NCI-H146 (cell line): Measurements from ENCODE around the gene TRAPPC4.
A peak's percentile ranks its signal among the peaks of the same experiment; 100 is the strongest.
"Not testable (repeated sequence)": the region's sequence is repeated elsewhere in the genome, so short reads cannot be mapped to it uniquely, and the experiment has no call there.

ENCODE experiments used
- DNase-seq: peaks from one replicate; lab custom pipeline; 2025; lab: John Stamatoyannopoulos, UW

The TRAPPC4 gene

DNA sequence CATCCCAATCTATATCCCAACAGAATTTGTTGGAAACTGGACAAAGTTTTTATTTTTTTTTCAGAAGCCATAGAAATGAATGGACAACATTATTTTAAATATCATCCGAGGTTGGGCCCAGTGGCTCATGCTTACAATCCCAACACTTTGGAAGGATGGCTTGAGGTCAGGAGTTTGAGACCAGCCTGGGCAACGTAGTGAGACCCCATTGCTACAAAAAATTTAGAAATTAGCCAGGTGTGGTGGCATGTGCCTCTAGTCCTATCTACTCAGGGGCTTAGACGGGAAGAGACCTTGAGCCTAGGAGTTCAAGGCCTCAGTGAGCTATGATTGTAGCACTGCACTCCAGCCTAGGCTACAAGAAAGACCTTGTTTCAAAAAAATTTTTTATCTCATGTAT, 16.2 kb downstream of the TRAPPC4 start:
- DNase-seq, result no peak

DNA sequence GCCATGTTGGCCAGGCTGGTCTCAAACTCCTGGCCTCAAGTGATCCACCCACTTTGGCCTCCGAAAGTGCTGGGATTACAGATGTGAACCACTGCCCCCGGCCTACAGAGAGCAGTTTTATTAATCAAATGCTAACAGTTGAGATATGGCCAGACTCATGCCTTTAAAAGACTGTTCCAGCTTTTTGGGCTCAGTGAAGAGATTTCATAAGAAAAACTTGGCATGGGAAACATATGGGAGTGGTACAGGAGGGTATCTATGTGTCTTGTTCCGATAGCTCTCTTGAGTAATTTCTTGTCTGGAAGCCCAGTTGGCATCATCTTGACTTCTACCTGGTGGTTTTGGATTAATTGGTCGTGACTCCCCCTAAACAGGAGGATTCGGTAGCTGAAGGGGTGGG, 20.3 kb downstream of the TRAPPC4 start:
- no peak for DNase-seq

DNA sequence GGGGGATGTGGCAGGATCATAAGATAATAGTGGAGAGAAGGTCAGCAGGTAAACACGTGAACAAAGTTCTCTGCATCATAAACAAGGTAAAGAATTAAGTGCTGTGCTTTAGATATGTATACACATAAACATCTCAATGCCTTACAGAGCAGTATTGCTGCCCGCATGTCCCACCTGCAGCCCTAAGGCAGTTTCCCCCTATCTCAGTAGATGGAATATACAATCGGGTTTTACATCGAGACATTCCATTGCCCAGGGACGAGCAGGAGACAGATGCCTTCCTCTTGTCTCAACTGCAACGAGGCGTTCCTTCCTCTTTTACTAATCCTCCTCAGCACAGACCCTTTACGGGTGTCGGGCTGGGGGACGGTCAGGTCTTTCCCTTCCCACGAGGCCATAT, 20.9 kb downstream of the TRAPPC4 start:
- not testable (repeated sequence) for DNase-seq

DNA sequence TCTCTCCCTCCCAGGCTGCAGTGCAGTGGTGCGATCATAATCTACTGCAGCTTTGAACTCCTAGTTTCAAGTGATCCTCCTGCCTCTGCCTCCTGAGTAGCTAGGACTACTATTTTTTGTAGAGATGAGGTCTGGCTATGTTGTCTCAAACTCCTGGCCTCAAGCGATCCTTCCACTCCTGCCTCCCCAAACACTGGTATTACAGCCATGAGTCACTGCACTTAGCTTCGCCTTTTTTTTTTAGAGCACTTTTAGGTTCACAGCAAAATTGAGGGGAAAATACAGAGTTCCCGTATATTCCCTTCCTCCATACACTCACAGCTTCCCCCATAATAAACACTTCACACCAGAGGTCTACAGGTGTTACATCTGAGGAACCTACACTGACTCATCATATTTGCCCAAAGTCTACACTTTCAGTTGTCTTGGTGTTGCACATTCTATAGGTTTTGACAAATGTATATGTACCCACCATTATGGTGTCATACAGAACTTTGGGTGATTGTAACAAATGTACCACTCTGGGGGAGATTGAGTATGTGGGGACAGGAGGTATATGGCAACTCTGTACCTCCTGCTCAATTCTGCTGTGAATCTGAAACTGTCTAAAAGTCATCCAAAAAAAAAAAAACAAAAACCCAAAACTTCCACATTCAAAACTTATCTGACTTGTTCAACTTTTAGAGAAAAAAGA, 23.4 kb downstream of the TRAPPC4 start:
- no peak for DNase-seq

DNA sequence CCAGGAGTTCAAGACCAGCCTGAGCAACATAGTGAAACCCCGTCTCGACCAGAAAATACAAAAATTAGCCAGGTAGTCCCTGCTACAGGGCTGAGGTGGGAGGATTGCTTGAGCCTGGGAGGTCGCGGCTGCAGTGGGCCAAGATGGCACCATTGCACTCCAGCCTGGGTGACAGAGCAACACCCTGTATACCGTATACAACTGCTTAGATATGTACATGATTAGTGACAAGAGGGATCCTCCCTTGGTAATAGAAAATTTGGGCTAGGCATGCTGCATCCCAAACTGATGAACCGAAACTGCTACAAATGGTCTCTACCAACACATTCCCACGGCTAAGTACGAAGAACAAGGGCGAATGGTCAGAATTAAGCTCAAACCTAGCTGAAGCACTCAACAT, 24.4 kb downstream of the TRAPPC4 start:
- no peak for DNase-seq

DNA sequence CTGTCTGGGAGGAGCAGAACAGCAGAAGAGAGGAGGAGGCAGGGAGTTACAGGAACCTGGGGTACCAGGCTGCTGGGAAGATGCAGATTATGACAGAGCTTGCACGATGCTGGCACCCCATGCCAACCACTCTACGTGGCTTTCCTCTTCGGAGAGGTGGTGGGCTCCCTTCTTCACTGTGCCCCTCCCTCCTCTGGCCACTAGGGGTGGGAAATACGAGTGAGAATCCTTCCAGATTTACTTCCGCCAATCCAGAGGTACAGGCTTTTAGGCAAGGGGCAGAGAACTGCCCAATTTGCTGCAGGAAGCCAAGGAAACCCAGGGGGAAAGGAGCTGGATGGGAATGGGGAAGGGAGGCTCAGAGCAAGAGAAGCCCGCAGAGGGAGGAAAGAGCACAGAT, 26.1 kb downstream of the TRAPPC4 start:
- no peak for DNase-seq

DNA sequence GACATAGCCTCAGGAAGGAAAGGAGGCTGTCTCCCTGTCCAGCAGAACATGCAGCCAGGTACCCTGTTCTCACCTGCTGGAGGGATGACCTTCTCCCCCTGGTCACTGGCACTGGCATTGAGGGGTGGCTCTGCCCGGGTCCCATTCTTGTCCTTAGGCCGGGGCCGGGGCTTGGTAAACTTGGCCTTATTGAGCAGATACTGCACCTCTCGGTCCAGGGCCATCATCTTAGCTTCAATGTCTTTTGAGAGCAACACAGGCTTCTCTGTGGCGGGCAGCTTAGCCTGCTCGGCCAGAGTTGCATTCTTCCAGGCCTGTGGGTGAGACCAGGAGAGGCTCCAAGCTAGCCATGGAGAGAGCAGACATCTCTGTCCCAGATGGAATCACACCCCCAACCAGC, 27.9 kb downstream of the TRAPPC4 start:
- DNase-seq, result no peak

DNA sequence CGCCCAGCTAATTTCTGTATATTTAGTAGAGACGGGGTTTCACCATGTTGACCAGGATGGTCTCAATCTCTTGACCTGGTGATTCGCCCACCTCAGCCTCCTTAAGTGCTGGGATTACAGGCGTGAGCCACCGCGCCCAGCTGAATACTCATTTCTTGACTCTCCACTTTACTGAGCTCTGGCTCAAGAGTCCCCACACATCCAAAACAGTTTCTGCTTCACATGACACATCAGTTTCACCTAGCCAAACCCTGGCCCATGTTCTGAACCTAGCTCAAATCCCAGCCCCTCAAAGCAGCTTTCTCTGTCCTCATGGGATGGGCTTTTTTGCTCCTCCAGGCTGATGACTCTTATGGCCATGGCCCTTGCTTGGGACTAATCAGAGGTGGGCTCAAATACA, 28.6 kb downstream of the TRAPPC4 start:
- no peak for DNase-seq

DNA sequence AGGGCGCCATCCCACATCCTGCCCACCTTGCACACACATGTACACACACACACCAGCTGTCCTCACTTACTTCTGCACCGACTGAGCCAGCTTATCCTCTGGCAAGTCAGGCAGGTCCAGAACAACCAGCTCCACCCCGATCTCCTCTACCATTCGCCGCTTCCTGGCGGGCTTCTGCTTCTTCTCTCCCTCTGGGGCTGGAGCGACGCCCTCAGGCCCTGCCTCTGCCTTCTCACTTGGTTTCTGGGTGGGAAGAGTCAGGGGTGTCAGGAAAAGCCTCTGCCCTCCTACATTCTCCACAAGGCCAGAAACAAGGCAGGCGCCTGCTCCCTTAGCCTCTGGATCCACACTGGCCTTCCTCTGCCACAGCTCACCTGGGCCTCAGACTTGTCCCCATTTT, 30.1 kb downstream of the TRAPPC4 start:
- DNase-seq, result no peak

DNA sequence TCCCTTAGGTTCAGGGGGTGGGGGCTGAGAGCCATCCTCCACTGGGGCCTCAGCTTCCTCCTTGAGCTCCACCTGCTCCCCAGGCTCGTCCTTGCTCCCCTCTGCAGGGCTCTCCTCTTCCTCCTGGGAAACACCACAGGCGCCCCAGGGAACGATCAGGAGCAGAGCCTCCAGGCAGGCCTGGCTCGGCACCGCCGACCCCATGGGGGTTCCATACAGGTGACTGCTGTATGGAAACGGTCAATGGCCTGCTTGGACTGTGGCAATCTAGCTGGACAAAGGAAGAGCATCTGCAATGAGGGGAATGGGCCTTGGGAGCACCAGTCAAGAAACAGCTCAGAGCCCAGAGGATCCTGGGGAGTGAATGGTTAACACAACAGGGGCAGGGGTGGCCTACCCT, 30.5 kb downstream of the TRAPPC4 start:
- no peak for DNase-seq

DNA sequence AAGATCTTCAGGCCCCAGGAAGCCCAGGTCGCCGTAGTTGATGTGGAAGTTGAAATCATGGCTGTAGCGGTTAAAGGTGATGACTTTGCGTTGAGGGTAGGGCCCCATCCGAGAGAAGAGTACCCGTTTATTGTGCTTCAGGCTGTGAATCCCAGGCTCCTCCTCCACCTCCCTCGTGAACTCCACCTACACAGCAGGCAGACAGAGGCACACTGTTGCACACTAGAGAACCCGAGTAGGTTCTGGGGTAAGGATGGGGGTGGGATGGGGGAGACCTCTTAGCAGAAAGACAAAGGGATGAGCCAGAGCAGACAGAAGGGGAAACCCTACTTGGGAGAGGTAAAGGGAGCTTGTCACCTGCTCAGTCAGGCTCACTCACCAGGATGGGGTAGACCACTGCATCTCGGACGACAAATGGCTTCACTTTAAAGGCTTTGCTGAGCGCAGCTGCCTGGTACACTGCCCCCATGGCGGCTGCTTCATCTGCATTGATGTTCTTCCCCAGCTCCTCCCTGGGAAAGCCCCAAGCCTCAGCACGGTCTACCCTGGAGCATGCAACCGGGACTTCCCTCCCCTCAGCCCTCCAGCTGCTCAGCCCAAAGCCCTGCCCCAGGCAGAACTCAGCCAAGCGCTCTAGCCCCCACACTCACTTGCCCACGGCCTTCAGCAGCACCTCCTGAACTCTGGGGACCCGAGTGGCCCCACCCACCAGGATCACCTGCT, 33.0 kb downstream of the TRAPPC4 start:
- DNase-seq, result no peak

DNA sequence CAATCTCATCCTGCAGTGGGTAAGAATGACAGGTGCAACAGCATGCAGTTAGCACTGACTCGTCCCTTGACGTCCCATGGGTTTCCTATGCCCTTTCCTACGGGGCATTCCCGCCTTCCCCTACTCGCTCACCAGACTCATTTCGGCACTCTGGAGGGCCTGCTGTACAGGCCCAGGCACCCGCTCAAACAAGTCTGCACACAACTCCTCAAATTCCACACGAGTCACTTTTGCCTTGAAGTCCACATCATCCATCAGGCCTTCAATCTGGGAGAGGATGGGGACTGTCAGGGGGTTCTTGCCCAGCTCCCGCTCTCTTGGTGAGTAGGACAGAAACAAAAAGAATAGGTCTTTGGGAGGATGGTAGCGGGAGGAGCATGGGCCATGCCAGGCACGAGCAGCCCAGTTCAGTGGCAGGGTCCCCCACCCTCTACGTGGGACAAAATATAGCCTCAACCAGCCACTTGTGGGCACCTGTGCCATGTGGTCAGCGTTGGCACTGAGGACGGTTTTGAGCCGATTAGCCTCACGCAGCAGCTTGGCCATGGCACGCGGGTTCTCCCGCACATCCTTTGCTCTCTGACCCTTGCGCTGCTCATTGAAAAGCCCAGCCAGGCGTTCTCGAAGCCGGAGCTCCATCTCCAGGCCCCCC, 33.7 kb downstream of the TRAPPC4 start:
- DNase-seq, result no peak

DNA sequence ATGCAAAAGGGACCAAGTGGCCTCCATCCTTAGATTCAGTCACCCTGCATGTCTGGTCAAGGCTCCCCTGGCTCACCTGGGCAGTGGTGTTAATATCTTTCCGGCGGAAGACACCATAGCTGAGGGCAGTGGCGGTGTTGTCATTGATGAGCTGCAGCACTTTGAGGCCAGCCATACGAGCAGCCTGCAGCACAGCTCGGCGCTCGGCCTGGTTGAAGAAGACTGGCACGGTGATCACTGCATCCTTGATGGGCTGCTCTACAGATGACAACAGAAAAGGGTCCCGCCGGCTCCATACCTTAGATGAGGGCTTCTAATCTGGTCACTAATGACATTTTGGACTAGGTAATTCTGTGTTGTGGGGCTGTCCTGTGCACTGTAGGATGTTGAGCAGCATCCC, 35.9 kb downstream of the TRAPPC4 start:
- no peak for DNase-seq

DNA sequence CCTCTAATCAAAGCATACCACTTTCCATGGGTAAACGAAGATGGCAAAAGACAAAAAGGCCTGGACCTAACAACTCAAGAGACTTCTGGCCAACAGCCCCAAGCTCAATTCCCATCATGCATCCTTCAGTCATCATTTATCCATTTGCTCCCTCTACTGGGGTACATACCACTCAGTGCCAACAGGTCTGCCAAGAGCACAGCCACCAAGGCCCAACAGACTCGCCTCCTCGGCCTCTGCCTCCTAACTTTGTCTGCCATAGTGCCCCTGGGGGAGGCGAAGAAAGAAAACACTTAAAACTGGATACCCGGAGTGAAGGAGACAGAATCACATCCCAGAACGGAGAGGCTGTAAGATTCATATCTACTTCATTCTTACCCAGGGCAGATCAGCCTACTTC, 37.3 kb downstream of the TRAPPC4 start:
- DNase-seq, result no peak

DNA sequence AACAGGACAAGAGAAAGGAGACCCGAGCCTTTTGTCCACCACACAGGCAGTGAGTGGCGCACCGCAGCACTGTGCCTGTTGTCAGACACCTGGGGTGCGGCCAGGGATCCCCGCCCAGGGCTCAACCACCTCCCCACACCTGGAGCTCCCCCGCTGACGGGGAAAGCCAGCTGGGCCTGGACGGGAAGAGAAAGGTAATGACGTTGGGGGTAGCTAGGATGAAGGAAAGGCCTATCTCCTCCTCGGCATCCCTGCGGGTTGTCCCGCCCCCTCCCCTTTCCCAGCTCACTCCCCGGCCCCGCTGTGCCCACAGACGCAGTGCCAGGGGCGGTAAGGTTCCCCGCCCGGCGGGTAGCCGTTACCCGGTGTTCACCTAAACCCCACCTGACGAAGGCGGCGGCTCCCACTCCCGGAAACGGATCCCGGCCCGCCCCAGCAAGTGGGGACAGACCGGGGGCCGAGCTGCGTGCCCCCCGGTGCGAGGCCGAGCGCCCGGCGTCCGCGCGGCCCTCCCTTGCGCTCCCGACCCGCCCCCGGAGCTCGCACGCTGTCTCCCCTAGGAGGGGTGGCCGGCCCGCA, 37.9 kb downstream of the TRAPPC4 start:
- DNase-seq, result peak; percentile 80

DNA sequence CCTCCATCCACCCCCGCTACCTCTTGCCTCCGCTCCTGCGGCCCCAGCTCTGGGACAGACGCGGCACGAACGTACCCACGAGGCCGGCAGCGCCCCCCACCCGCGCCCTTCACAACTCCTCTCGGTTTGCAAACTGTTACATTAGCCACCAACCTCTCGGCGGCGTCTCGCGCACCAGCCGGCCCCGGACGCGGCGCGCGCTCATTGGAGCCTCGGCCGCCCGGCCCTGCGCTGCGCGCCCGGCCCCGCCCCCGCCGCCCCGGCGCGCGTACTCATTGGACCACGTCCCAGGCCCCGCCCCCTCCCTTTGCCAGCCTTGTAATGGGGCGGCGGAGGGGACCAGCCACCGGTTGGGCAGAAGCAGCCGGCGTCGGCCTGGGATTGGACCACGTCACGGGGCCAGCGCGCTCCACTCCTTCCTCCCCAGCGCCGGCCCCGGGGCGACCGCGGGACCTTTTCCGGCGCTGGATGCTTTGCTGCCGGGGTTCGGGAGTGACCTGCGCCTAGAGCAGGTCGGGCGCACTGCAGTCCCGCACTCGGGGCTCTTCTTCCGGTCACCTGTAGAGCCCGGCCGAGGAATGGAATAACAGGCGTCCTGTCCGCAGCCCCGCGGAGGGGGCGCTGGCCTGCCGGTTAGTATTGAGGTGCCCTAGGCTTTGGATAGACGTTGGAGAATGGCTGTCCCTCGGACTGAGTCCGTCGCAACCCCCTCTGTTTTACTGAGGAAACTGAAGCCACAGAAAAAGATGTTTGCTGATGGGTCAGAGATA, 38.6 kb downstream of the TRAPPC4 start, which contains the start of gene HYOU1:
Gene HYOU1 (minus strand): TSS at position 206 of the 770 bp plus-strand sequence. CDS start 1,045 bp downstream, outside the sequence.
- DNase-seq, result peak; percentile 99

DNA sequence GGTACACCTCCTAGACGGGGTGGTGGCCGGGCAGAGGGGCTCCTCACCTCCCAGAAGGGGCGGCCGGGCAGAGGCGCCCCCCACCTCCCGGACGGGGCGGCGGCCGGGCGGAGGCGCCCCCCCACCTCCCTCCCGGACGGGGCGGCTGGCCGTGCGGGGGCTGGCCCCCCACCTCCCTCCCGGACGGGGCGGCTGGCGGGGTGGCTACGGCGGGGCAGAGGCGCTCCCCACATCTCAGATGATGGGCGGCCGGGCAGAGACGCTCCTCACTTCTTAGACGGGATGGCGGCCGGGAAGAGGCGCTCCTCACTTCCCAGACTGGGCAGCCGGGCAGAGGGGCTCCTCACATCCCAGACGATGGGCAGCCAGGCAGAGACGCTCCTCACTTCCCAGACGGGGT, 40.6 kb downstream of the TRAPPC4 start:
- not testable (repeated sequence) for DNase-seq

DNA sequence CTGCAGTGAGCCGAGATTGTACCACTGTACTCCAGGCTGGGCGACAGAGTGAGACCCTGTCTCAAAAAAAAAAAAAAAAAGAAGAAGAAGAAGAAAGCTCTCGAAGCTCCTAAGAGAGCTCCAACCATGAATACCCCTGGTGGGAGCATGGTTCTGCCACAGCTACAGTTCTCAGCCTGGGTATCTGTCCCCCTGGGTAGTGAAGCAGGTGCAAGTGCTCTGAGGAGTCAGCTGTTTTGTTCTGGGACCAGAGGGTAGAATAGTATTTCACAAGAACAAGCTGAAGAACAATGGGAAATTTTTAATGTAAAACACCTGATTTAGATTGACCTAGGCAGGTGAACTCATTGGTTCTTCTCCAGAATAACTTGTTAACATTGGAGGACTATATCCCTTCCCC, 42.7 kb downstream of the TRAPPC4 start:
- DNase-seq, result no peak

DNA sequence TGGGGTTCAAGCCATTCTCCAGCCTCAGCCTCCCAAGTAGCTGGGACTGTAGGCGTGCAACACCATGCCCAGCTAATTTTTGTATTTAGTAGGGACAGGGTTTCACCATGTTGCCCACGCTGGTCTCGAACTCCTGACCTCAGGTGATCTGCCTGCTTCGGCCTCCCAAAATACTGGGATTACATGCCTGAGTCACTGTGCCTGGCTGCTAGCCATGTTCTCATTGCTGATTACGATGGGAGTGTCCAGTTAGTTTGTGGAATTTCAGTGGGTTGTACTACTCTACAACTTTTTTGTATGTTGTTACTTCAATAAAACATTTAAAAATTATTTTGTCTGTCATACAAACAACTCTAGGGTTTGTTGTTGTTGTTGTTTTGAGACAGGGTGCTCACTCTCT, 44.2 kb downstream of the TRAPPC4 start:
- no peak for DNase-seq

DNA sequence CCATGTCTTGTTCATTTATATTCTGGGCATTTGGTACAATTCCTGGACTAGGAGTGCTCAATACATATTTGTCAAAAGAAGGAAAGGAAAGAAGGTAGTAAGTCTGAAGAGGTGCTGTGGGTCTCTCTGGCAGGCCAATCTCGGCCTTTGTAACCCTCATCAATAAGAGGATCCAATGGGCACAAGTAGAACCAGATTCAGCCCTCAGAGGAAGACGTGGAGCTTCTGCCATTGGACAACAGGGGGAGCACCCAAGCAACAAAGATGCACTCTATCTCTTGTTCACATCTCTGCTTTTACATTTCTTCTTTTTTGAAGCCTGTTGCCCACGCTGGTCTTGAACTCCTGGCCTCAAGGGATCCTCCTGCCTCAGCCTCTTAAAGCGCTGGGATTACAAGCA, 46.8 kb downstream of the TRAPPC4 start:
- no peak for DNase-seq

DNA sequence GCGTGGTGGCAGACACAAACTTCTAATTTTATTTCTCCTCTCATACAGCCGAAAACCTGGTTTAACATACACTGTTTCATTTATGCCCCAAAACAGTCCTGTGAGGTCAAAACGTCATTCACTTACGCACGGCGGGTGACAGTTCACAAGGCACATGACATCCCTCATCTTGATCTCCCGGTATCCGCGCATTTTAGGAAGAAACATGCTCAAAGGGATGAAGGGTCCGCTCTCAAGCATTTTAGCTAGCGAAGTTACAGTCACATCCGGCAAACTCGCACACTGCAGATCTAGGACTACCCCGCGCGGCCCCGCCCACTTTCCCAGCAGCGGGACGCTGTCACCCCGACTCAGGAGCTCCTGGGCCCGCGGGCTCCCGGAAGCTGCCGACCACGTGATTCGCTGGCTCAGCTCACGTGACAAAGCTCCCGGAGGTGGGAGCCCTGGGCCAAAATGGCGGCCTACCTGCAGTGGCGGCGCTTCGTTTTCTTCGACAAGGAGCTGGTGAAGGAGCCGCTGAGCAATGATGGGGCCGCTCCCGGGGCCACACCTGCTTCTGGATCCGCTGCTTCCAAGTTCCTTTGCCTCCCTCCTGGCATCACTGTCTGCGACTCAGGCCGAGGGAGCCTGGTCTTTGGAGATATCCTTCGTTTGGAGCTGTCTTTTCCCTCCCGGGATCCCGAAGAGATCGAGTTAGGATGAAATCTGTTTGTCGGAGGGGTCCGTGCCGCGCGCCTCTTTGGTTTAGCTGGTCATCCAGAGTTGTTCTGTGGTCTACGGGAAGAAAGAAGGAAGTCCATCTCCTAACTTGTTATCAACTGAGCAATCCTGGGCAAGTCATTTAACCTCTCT, 49.0 kb downstream of the TRAPPC4 start, which contains the start of gene VPS11:
Gene VPS11 (plus strand): TSS at position 448 of the 852 bp plus-strand sequence. CDS start 6 bp downstream, at position 454.
- DNase-seq, result peak; percentile 93
